ENCODE results near the gene CRTC2. TPM values are rescaled to one million over a fixed set of nuclear protein-coding genes. Genes with fewer than 3 reads are reported as not detected.

Gene CRTC2
- total RNA-seq, 1 experiment from 2014 or later, result 45.7 TPM

- Histone ChIP-seq H3K27me3 (ENCODE audit: insufficient read depth, low read length) (no peaks in the 10 kb centered on the region), H4K20me1 (ENCODE audit: control insufficient read depth, insufficient read depth, insufficient read length) (peaks cover 3% of the 10 kb centered on the region), H3K79me2 (ENCODE audit: insufficient read depth, low read length) (no peaks in the 10 kb centered on the region), H3K79me1 (ENCODE audit: insufficient read depth, low read depth, low read length, poor library complexity, severe bottlenecking) (no peaks in the 10 kb centered on the region), H3T11ph (ENCODE audit: low read length) (no peak overlapping the region), H4K5ac (ENCODE audit: insufficient read length, low read depth, low read length) (no peak overlapping the region), H3K23ac (ENCODE audit: insufficient read length, low read depth, low read length) (no peak overlapping the region), H2AFZ (ENCODE audit: low read length) (no peak overlapping the region), H2BK20ac (ENCODE audit: low read depth, low read length, poor library complexity, severe bottlenecking) (no peak overlapping the region), H3K56ac (ENCODE audit: insufficient read length, low read depth, low read length) (no peak overlapping the region), H3K4me1 (ENCODE audit: insufficient read depth, low read length) (no peaks in the 10 kb centered on the region), H2BK15ac (ENCODE audit: low read depth, low read length) (no peak overlapping the region), H3K4me2 (ENCODE audit: insufficient read depth, insufficient read length, low read length) (no peak overlapping the region), H2BK5ac (ENCODE audit: insufficient read length, low read length) (no peak overlapping the region), H3K14ac (ENCODE audit: insufficient read depth, low read length) (no peak overlapping the region), H3K4ac (ENCODE audit: low read depth, low read length) (no peak overlapping the region), H2AK5ac (ENCODE audit: insufficient read length, low read length) (no peak overlapping the region), H3K9ac (ENCODE audit: extremely low read depth, insufficient read length, low read length) (no peak overlapping the region), H2BK120ac (ENCODE audit: low read depth, low read length, poor library complexity, severe bottlenecking) (no peak overlapping the region), H4K8ac (replicated peaks; ENCODE audit: insufficient read length, low read depth, low read length) (no peak overlapping the region), H3K18ac (ENCODE audit: insufficient read length, low read depth, low read length) (no peak overlapping the region), H3K23me2 (ENCODE audit: insufficient read length, low read depth, low read length, poor library complexity, severe bottlenecking) (no peaks in the 10 kb centered on the region), H2BK12ac (ENCODE audit: insufficient read length, low read depth, low read length) (no peak overlapping the region), H4K91ac (ENCODE audit: insufficient read length, low read depth, low read length) (no peak overlapping the region), H3K9me3 (ENCODE audit: control insufficient read depth, low read depth, low read length) (no peaks in the 10 kb centered on the region), H3K27ac (ENCODE audit: insufficient read length, low read depth, low read length) (no peak overlapping the region)
- no peaks in the 10 kb centered on the region for H3K27me3 Mint-ChIP-seq (ENCODE audit: low read depth)
- H3K4me3 Mint-ChIP-seq, result no peak overlapping the region
- no peaks in the 10 kb centered on the region for H3K9me3 Mint-ChIP-seq
- no peaks in the 10 kb centered on the region for H3K4me1 Mint-ChIP-seq
- peak overlapping the region in 1 of 3 experiments; percentile 59; a peak in 1 of 7 replicates for H3K27ac Mint-ChIP-seq
- no peak for DNase-seq
- peaks cover 44 to 78% (median 75%) of the 10 kb centered on the region in 3 experiments for H3K36me3 Mint-ChIP-seq (ENCODE audit: insufficient read depth in 1 of 3, low read depth in 3 of 3)
- no peak for TF ChIP-seq CTCF (conservative IDR thresholded peaks at IDR 0.05)
- WGBS (ENCODE audit: extremely low coverage, insufficient read length, low lambda C conversion rate), result no CpG with 5 or more reads among the region's 3 CpGs
Observed at GRCh38 chr1:153938996-153939395, 19.4 kb downstream of the CRTC2 start.
